Prostate gland (tissue), 2 donors: ENCODE results near the gene OR7D4. TPM values are rescaled to one million over a fixed set of nuclear protein-coding genes. Genes with fewer than 3 reads are reported as not detected.

Source experiments
- DNase-seq: peaks from one replicate; pipeline ENCODE4 v3.0.0-alpha.2; 2019; ENCODE audit warnings: low spot score
- H3K27ac ChIP-seq, 2 donors: fragments of 200-600 bp; sonication (generic); 2 replicates each; pipeline ENCODE4 v1.5.1; 2017 to 2019
- H3K27me3 ChIP-seq: fragments of 200-600 bp; sonication (generic); replicated peaks from 2 replicates; pipeline ENCODE4 v1.5.1; 2019; ENCODE audit not compliant: insufficient read depth
- H3K36me3 ChIP-seq, 2 donors: fragments of 200-600 bp; sonication (generic); 1 replicate in 1 of 2; 2 replicates in 1 of 2; pipeline versions ENCODE4 v1.5.1 to v1.8.1; 2017 to 2019
- H3K4me1 ChIP-seq: fragments of 200-600 bp; sonication (generic); replicated peaks from 2 replicates; pipeline ENCODE4 v1.5.1; 2019
- H3K4me3 ChIP-seq, 2 donors: fragments of 200-600 bp; sonication (generic); 2 replicates each; pipeline ENCODE4 v1.5.1; 2017 to 2019
- H3K9me3 ChIP-seq: fragments of 200-600 bp; sonication (generic); 2 replicates; pipeline ENCODE4 v1.5.1; 2017
- POLR2A ChIP-seq: fragments of 450-650 bp; IDR thresholded peaks from one replicate; pipeline ENCODE4 v1.6.1; 2016; ENCODE audit warnings: antibody characterized with exemption, mild to moderate bottlenecking
- POLR2AphosphoS5 ChIP-seq: sonication (generic); formaldehyde crosslinking; IDR thresholded peaks from one replicate; pipeline ENCODE4 v1.6.1; 2017; ENCODE audit warnings: antibody characterized with exemption
- WGBS: methylation state at CpG from one replicate; pipeline ENCODE4 v1.1.5; 2018; 5-methylcytosine and 5-hydroxymethylcytosine counted together
- intact Hi-C: fragments of 100-400 bp; cut with DNase I; formaldehyde crosslinking; loops from one replicate; pipeline ENCODE4 v1.14.2; 2022
- total RNA-seq, 2 donors: library from RNA; depleted of rRNA; stranded (reverse); fragments of >200 nt; gene quantifications; one replicate each; pipeline ENCODE4 v1.1.0, GENCODE V29; 2016
- TF ChIP-seq, protein P1 (sequence below), 4 experiments: fragments of 200-600 bp in 2 of 4; fragments of 450-650 bp in 2 of 4; sonication (generic) in 2 of 4; IDR thresholded peaks; 1 replicate in 3 of 4; 2 replicates in 1 of 4; pipeline ENCODE4 v1.5.1; 2016 to 2019; ENCODE audit warnings: antibody characterized with exemption in 4 of 4, mild to moderate bottlenecking in 2 of 4, moderate library complexity in 2 of 4

OR7D4 gene
- total RNA-seq, 2 donors from 2014 or later, result not detected

DNA sequence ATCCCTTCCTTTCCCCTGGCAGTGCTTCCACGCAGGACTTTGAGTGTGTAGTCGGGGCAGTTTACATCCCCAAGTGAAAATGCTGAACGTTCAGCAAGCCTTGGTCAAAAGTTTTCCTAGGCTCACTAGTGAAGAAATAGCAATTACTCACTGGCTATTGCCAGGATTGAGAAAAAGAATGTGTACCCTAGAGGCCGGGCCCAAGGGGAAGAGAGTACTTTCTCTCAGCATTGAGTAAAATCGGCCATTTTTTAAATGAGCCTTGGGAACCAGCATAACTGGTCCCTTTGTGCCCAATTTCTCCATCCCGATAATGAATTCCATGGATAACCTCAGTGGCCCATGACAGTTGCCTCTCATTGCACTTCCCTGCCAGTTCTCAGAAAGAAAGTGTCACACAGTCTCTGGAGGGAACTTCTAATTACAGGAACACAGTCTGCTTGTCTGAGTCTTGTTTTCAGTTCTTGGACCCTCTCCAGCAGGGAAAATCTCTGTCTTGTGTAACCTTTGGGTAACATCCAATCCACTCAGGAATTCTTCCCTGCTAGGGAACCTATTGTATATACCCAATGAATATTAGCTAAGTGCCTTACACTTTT is 47.9 kb downstream of the OR7D4 start:
- H3K36me3 ChIP-seq, result no peaks in the 10 kb centered on the region
- intact Hi-C loops, result no loop called here
- H3K27me3 ChIP-seq, result no peaks in the 10 kb centered on the region
- TF ChIP-seq, protein P1, sequence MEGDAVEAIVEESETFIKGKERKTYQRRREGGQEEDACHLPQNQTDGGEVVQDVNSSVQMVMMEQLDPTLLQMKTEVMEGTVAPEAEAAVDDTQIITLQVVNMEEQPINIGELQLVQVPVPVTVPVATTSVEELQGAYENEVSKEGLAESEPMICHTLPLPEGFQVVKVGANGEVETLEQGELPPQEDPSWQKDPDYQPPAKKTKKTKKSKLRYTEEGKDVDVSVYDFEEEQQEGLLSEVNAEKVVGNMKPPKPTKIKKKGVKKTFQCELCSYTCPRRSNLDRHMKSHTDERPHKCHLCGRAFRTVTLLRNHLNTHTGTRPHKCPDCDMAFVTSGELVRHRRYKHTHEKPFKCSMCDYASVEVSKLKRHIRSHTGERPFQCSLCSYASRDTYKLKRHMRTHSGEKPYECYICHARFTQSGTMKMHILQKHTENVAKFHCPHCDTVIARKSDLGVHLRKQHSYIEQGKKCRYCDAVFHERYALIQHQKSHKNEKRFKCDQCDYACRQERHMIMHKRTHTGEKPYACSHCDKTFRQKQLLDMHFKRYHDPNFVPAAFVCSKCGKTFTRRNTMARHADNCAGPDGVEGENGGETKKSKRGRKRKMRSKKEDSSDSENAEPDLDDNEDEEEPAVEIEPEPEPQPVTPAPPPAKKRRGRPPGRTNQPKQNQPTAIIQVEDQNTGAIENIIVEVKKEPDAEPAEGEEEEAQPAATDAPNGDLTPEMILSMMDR (IDR thresholded peaks at IDR 0.05), result no peak
- TF ChIP-seq POLR2AphosphoS5, result no peak
- TF ChIP-seq POLR2A, result no peak
- 87% methylated on average over 6 of the region's 6 CpGs for WGBS
- no peak overlapping the region for H3K4me3 ChIP-seq
- no peaks in the 10 kb centered on the region for H3K4me1 ChIP-seq
- H3K27ac ChIP-seq, result no peak overlapping the region
- DNase-seq, result no peak
- H3K9me3 ChIP-seq, result no peaks in the 10 kb centered on the region

DNA sequence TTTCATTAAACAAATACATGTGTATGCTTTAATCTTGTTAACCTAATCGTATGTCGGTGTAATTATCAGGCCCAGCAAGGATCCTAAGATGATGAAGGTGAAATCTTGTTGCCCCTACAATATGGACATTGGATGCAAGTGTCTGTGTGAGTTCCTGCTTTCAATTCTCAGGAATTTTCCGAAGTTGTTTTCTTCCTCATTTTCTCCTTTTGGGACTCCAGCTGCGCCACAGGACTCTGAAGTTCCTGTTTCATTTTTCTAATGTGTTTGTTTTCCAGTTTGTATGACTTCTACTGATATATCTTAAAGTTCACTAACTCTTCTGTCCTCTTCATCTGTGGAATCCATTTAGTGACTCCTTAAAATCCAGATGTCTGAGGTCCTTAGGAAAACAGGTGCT is 52.5 kb downstream of the OR7D4 start:
- TF ChIP-seq, protein P1 (IDR thresholded peaks at IDR 0.05), result no peak
- TF ChIP-seq POLR2AphosphoS5 (no peak), POLR2A (no peak)
- intact Hi-C loops, result no loop called here

DNA sequence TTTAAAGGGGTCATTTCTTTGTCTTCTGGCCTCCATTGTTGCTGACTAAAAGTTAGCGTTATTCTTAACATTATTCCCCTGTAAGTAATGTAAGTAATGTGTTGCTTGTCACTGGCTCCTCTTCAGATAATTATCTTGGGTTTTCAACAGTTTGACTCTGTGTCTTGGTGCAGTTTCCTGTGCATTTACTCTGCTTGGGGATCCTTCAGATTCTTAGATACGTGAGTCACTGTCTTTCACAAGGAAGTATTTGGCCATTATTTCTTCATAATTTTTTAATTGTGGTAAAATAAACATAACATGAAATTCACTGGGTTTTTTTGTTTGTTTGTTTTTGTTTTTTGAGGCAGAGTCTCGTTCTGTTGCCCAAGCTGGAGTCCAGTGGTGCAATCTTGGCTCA is 54.1 kb downstream of the OR7D4 start:
- WGBS, result 92% methylated on average over 3 of the region's 3 CpGs
- no peaks in the 10 kb centered on the region for H3K4me1 ChIP-seq
- H3K27ac ChIP-seq, result no peak overlapping the region
- TF ChIP-seq, protein P1 (IDR thresholded peaks at IDR 0.05), result no peak
- TF ChIP-seq POLR2AphosphoS5 (no peak), POLR2A (no peak)
- no peaks in the 10 kb centered on the region for H3K9me3 ChIP-seq
- H3K27me3 ChIP-seq, result no peaks in the 10 kb centered on the region
- H3K36me3 ChIP-seq, result peaks cover 4 to 28% of the 10 kb centered on the region in 2 donors
- no peak for DNase-seq
- H3K4me3 ChIP-seq, result no peak overlapping the region
- intact Hi-C loops, result no loop called here

More for the DNA sequence above, 52.5 kb downstream of the OR7D4 start:
- H3K9me3 ChIP-seq, result no peaks in the 10 kb centered on the region
- H3K4me3 ChIP-seq, result no peak overlapping the region
- DNase-seq, result no peak
- WGBS, result 67% methylated on average over 4 of the region's 4 CpGs
- H3K36me3 ChIP-seq, result peaks cover 0 to 12% of the 10 kb centered on the region in 2 donors
- H3K27me3 ChIP-seq, result no peaks in the 10 kb centered on the region
- H3K4me1 ChIP-seq, result no peaks in the 10 kb centered on the region
- H3K27ac ChIP-seq, result no peak overlapping the region

DNA sequence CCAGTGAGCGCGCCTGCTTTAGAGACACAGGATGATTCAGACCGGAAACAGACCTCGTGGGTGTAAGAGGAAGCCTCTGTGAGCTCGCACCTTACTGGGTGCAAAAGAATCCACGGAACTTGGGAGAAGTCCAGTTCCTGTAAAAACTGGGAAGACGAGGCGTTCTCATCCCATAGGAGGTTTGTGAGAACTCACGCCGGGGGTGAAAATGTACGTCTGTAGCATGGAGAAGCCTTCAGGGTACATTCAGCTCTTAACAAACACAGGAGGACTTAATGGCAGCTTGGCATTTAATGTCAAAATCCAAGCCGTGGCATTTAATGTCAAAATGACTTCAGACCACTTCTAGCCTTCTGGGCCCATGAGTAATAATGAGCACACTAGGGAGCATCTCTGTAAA is 58.0 kb downstream of the OR7D4 start:
- TF ChIP-seq POLR2AphosphoS5 (no peak), POLR2A (no peak)
- TF ChIP-seq, protein P1 (IDR thresholded peaks at IDR 0.05), result no peak
- no peaks in the 10 kb centered on the region for H3K9me3 ChIP-seq
- no peak overlapping the region for H3K4me3 ChIP-seq
- no peaks in the 10 kb centered on the region for H3K27me3 ChIP-seq
- DNase-seq, result no peak
- H3K4me1 ChIP-seq, result no peaks in the 10 kb centered on the region
- peaks cover 19 to 40% of the 10 kb centered on the region in 2 donors for H3K36me3 ChIP-seq
- no peak overlapping the region for H3K27ac ChIP-seq
- intact Hi-C loops, result no loop called here
- 94% methylated on average over 12 of the region's 12 CpGs for WGBS

Other genes with a start within 250 kb of the OR7D4 start
- gene MUC16, start 209.2 kb downstream of the OR7D4 start, total RNA-seq, result 1 to 10 TPM in 1 of 2 donors, under 1 TPM in 1; 0.14 to 1.2 TPM
- not detected for gene OR1M1, start 132.5 kb downstream of the OR7D4 start, total RNA-seq
- not detected for gene OR7G2, start 112.1 kb downstream of the OR7D4 start, total RNA-seq
- gene OR7G1, start 103.8 kb downstream of the OR7D4 start, total RNA-seq, result not detected
- gene OR7G3, start 92.6 kb downstream of the OR7D4 start, total RNA-seq, result not detected
- 10 to 100 TPM; 18.3 to 22.9 TPM for gene ZNF317, start 79.2 kb downstream of the OR7D4 start, total RNA-seq
- under 1 TPM in 1 of 2 donors, not detected in 1; 0.17 TPM for gene OR7D2, start 40.6 kb downstream of the OR7D4 start, total RNA-seq
- gene OR7E24, start 31.3 kb upstream of the OR7D4 start, total RNA-seq, result not detected
- gene ZNF699, start 90.2 kb upstream of the OR7D4 start, total RNA-seq, result 10 to 100 TPM in 1 of 2 donors, 1 to 10 TPM in 1; 9.6 to 19.4 TPM
- gene ZNF559, start 104.6 kb upstream of the OR7D4 start, total RNA-seq, result 10 to 100 TPM; 19.4 to 30.3 TPM
- 1 to 10 TPM; 7.1 to 8.1 TPM for gene ZNF177, start 143.4 kb upstream of the OR7D4 start, total RNA-seq
- 10 to 100 TPM; 20.4 to 22.9 TPM for gene ZNF266, start 216.0 kb upstream of the OR7D4 start, total RNA-seq